SK-N-SH (cell line): ENCODE data around the gene PFKFB2. TPM values are rescaled to one million over a fixed set of nuclear protein-coding genes. Genes with fewer than 3 reads are reported as not detected.

ENCODE experiments used
- CTCF ChIA-PET: fragments of 300-600, 350-600 bp; formaldehyde crosslinking; extraction: SDS; loops from one replicate; lab custom pipeline; 2021; lab: Yijun Ruan, JAX
- POLR2A ChIA-PET: fragments of 350-600 bp; sonication (Branson Sonifier 250); formaldehyde crosslinking; extraction: SDS; loops from one replicate; lab custom pipeline; 2020; ENCODE audit warnings: antibody characterized with exemption, inconsistent platforms; lab: Yijun Ruan, JAX
- DNase-seq: peaks from one replicate; pipeline ENCODE4 v3.0.0; 2012
- H2AFZ ChIP-seq: fragments of 200-600 bp; sonication (generic); 2 replicates; pipeline ENCODE4 v1.8.1; 2016; ENCODE audit warnings: antibody characterized with exemption, mild to moderate bottlenecking, low read depth
- H3F3A ChIP-seq: fragments of 200-600 bp; sonication (generic); replicated peaks from 2 replicates; pipeline ENCODE3; 2016; ENCODE audit warnings: antibody characterized with exemption, mild to moderate bottlenecking; ENCODE audit not compliant: insufficient read depth
- H3K27ac ChIP-seq, 2 experiments: fragments of 200-500 bp in 1 of 2; fragments of 200-600 bp in 1 of 2; sonication (Bioruptor generic) in 1 of 2; sonication (generic), shearing (Covaris generic) in 1 of 2; 2 replicates each; pipeline versions ENCODE4 v1.5.1 to v1.6.1; 2014 to 2016; ENCODE audit warnings: low read depth in 2 of 2, inconsistent platforms in 1 of 2, low read length in 1 of 2, mild to moderate bottlenecking in 1 of 2, mixed read lengths in 1 of 2
- H3K27me3 ChIP-seq: fragments of 200-600 bp; sonication (generic), shearing (Covaris generic); 2 replicates; pipeline ENCODE4 v1.6.1; 2016; ENCODE audit warnings: mixed run types; ENCODE audit not compliant: insufficient read depth
- H3K36me3 ChIP-seq, 2 experiments: fragments of 200-500 bp in 1 of 2; fragments of 200-600 bp in 1 of 2; sonication (Bioruptor generic) in 1 of 2; sonication (generic) in 1 of 2; replicated peaks in 1 of 2; 2 replicates each; pipeline versions ENCODE3 to v1.5.1; 2014 to 2016; ENCODE audit warnings: low read length in 1 of 2, mild to moderate bottlenecking in 1 of 2; ENCODE audit not compliant: insufficient read depth in 2 of 2, control insufficient read depth in 1 of 2
- H3K4me1 ChIP-seq, 2 experiments: fragments of 200-500 bp in 1 of 2; fragments of 200-600 bp in 1 of 2; sonication (Bioruptor generic) in 1 of 2; sonication (generic), shearing (Covaris generic) in 1 of 2; 2 replicates each; pipeline versions ENCODE4 v1.5.1 to v1.6.1; 2014 to 2016; ENCODE audit warnings: low read depth in 1 of 2, low read length in 1 of 2, mixed run types in 1 of 2; ENCODE audit not compliant: insufficient read depth in 2 of 2, control insufficient read depth in 1 of 2
- H3K4me2 ChIP-seq: fragments of 200-600 bp; sonication (generic), shearing (Covaris generic); 2 replicates; pipeline ENCODE4 v1.6.1; 2017; ENCODE audit warnings: mixed run types
- H3K4me3 ChIP-seq, 2 experiments: fragments of 200-500 bp in 1 of 2; fragments of 200-600 bp in 1 of 2; sonication (Bioruptor generic) in 1 of 2; sonication (generic), shearing (Covaris generic) in 1 of 2; 2 replicates each; pipeline versions ENCODE4 v1.5.1 to v1.8.1; 2014 to 2016; ENCODE audit warnings: low read depth in 2 of 2, inconsistent platforms in 1 of 2, low read length in 1 of 2, mild to moderate bottlenecking in 1 of 2, mixed read lengths in 1 of 2, moderate library complexity in 1 of 2
- H3K79me2 ChIP-seq: fragments of 200-600 bp; sonication (generic); 2 replicates; pipeline ENCODE4 v1.8.1; 2017; ENCODE audit warnings: mild to moderate bottlenecking; ENCODE audit not compliant: insufficient read depth
- H3K9ac ChIP-seq: fragments of 200-600 bp; sonication (generic); 2 replicates; pipeline ENCODE4 v1.6.1; 2017; ENCODE audit warnings: mixed run types
- H3K9me2 ChIP-seq: fragments of 200-600 bp; sonication (generic); 2 replicates; pipeline ENCODE4 v1.6.1; 2017; ENCODE audit warnings: mixed run types
- H3K9me3 ChIP-seq: fragments of 200-600 bp; sonication (generic); 2 replicates; pipeline ENCODE4 v1.6.1; 2017; ENCODE audit warnings: mixed run types, mild to moderate bottlenecking, moderate library complexity
- H4K20me1 ChIP-seq: fragments of 200-600 bp; sonication (generic); 2 replicates; pipeline ENCODE4 v1.6.1; 2017; ENCODE audit warnings: mild to moderate bottlenecking, mixed run types; ENCODE audit not compliant: insufficient read depth
- CHD2 ChIP-seq: fragments of 150-350 bp; IDR thresholded peaks from 2 replicates; pipeline ENCODE4 v1.6.1; 2018; ENCODE audit warnings: low read length; ENCODE audit not compliant: partially characterized antibody
- ELF1 ChIP-seq: IDR thresholded peaks from 2 replicates; pipeline ENCODE4 v1.4.0; 2012
- EZH2phosphoT487 ChIP-seq: fragments of 200-600 bp; sonication (generic); IDR thresholded peaks from 2 replicates; pipeline ENCODE4 v1.6.1; 2017; ENCODE audit warnings: low read depth, mixed run types, mild to moderate bottlenecking, antibody characterized with exemption, moderate library complexity, borderline replicate concordance
- FOXM1 ChIP-seq: IDR thresholded peaks from 2 replicates; pipeline ENCODE4 v1.4.0; 2012; ENCODE audit warnings: low read depth, mild to moderate bottlenecking
- GABPA ChIP-seq: IDR thresholded peaks from 2 replicates; pipeline ENCODE4 v1.4.0; 2012; ENCODE audit warnings: low read depth, mild to moderate bottlenecking
- GATA2 ChIP-seq: sonication (generic); formaldehyde crosslinking; IDR thresholded peaks from 2 replicates; pipeline ENCODE4 v1.5.0; 2020; ENCODE audit warnings: mild to moderate bottlenecking, missing genetic modification reagents
- MAX ChIP-seq: IDR thresholded peaks from 2 replicates; pipeline ENCODE4 v1.4.0; 2012; ENCODE audit warnings: low read depth
- MEF2A ChIP-seq: IDR thresholded peaks from 2 replicates; pipeline ENCODE4 v1.4.0; 2012; ENCODE audit warnings: low read depth, borderline replicate concordance
- MXI1 ChIP-seq: IDR thresholded peaks from 2 replicates; pipeline ENCODE4 v1.6.1; 2012; ENCODE audit warnings: mild to moderate bottlenecking, low read depth, low read length, improper control_type of control experiment
- NFIC ChIP-seq: IDR thresholded peaks from 2 replicates; pipeline ENCODE4 v1.4.0; 2012; ENCODE audit warnings: borderline replicate concordance
- POLR2AphosphoS5 ChIP-seq: IDR thresholded peaks from 2 replicates; pipeline ENCODE4 v1.6.1; 2012; ENCODE audit warnings: low read depth, low read length
- RCOR1 ChIP-seq: fragments of 150-350 bp; IDR thresholded peaks from 2 replicates; pipeline ENCODE4 v1.6.1; 2017; ENCODE audit warnings: antibody characterized with exemption, low read length
- REST ChIP-seq: IDR thresholded peaks from 2 replicates; pipeline ENCODE4 v1.6.1; 2012; ENCODE audit warnings: mild to moderate bottlenecking, low read depth, low read length, moderate library complexity
- TCF12 ChIP-seq: IDR thresholded peaks from 2 replicates; pipeline ENCODE4 v1.4.0; 2012
- USF1 ChIP-seq: IDR thresholded peaks from 2 replicates; pipeline ENCODE4 v1.4.0; 2012; ENCODE audit warnings: low read depth, borderline replicate concordance
- USF2 ChIP-seq: fragments of 150-350 bp; IDR thresholded peaks from 2 replicates; pipeline ENCODE4 v1.6.1; 2017; ENCODE audit warnings: antibody characterized with exemption, low read length, low read depth, borderline replicate concordance
- ZBTB33 ChIP-seq: IDR thresholded peaks from 2 replicates; pipeline ENCODE4 v1.4.0; 2012; ENCODE audit warnings: low read depth, borderline replicate concordance
- WGBS: methylation state at CpG from one replicate; pipeline ENCODE4 v1.1.6; 2017; ENCODE audit warnings: low lambda C conversion rate; 5-methylcytosine and 5-hydroxymethylcytosine counted together
- polyA plus RNA-seq, 3 experiments: library from polyadenylated mRNA; depleted of rRNA; stranded (reverse); fragments of >200 nt; gene quantifications; 2 replicates each; pipeline ENCODE4 v1.2.3, GENCODE V29; 2012

The PFKFB2 gene
- polyA plus RNA-seq, 1 of the 3 experiments (the other 2 are of a cell fraction), result 1.8 TPM

- H3K9me2 ChIP-seq, result no peaks in the 10 kb centered on the region
- H3K79me2 ChIP-seq, result no peaks in the 10 kb centered on the region
- no peak overlapping the region for H3K27ac ChIP-seq
- H3K4me2 ChIP-seq, result no peak overlapping the region
- WGBS, result 6% methylated on average over 2 of the region's 2 CpGs
- H2AFZ ChIP-seq, result peak overlapping the region; percentile 35; the same call in 1 of the 2 replicates
- DNase-seq, result no peak
- peaks cover 2% of the 10 kb centered on the region; the same call in 1 of the 2 replicates for H3K27me3 ChIP-seq
- H4K20me1 ChIP-seq, result no peaks in the 10 kb centered on the region
- POLR2A ChIA-PET, result no interaction called here
- TF ChIP-seq TCF12 (no peak), POLR2AphosphoS5 (no peak), GATA2 (CRISPR knock-in tag) (no peak), ZBTB33 (no peak), FOXM1 (no peak), USF2 (no peak), EZH2phosphoT487 (no peak), MAX (no peak), MXI1 (no peak), CHD2 (no peak), ELF1 (no peak), NFIC (no peak), USF1 (no peak), GABPA (no peak), MEF2A (no peak), RCOR1 (no peak), REST (no peak)
- CTCF ChIA-PET, result interaction anchor here (0.6 to 2.9 kb wide), 19 partner anchors 10 to 415 kb away, joined by 3 to 30 read pairs (median 4); partner anchors contain the start of genes C1orf116, CD55 and PFKFB2
- no peak overlapping the region for H3K9ac ChIP-seq
- no peak overlapping the region for H3K4me3 ChIP-seq
- no peaks in the 10 kb centered on the region for H3K4me1 ChIP-seq
- H3K36me3 ChIP-seq, result no peaks in the 10 kb centered on the region
- peaks cover 6% of the 10 kb centered on the region for H3F3A ChIP-seq
- no peaks in the 10 kb centered on the region for H3K9me3 ChIP-seq
Measured at GRCh38 chr1:207084232-207084631, 31.2 kb downstream of the PFKFB2 start.
